Activated T-cell treated with anti-CD3 and anti-CD28 coated beads for 4 hours (primary cell): ENCODE results near the gene RPS6KA2.
"Not testable (repeated sequence)": the region's sequence is repeated elsewhere in the genome, so short reads cannot be mapped to it uniquely, and the experiment has no call there.

Experiments
- DNase-seq: peaks from one replicate; pipeline ENCODE4 v3.0.0-alpha.2; 2020

The RPS6KA2 gene

DNA sequence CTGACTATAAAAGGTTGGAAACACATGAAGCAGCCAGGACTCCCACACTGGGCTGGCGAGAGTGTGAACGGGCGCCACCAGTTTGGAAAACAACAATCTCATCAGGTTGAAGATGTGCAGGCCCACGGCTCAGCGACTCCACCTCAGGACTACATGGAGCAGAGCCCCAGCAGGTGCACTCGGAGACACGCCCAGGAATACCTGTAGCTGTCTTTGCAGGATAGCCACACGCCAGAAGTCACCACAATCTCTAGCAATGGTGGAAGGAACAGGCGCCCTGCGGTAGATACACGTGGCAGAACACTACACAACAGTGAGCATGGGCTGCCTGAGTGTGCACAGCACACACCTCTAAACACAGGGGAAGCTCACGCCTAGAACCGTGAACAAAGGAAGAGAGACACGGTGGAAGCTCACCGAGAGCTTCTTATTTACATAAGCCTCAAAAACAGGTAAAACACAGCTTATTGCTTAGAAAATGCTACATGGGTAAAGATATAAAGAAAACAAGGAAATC lies 28.7 kb upstream of the RPS6KA2 start:
- no peak for DNase-seq

DNA sequence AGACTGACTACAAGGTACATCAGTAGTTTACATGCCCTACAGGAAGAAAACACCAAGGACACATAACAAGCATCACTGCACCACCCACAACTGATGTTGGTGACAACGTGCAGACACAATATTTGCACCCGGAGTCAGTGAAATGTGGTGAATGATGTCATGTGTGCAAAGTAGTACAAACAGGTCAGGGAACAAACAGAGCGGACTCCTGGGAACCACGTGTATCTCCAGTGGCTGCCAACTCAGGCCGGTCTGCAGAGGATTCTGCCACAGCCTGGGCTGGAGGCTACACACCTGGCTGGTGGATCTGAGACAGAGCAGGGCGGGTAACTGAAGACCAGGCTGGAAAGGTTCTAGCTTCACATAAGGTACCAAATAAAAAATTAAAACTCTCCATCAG lies 28.2 kb upstream of the RPS6KA2 start:
- no peak for DNase-seq

DNA sequence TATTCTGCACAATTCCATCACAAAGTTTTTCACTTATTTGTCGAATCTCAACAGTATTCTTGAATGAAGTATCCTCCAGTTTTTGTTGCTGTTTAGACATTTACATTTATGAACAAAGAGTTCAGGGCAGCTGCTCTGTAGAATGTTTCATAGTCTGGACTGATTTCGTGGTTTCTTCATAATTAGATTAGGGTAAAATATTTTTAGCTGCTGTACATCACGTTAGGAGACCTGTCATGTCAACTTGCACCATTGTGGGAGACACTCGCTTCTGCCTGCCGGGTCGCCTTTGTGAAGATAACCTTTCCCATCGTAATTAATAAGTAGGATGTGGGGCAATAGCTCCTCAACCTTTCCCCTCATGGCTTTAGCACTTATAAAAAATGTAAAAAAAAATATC lies 27.5 kb upstream of the RPS6KA2 start:
- DNase-seq = no peak

DNA sequence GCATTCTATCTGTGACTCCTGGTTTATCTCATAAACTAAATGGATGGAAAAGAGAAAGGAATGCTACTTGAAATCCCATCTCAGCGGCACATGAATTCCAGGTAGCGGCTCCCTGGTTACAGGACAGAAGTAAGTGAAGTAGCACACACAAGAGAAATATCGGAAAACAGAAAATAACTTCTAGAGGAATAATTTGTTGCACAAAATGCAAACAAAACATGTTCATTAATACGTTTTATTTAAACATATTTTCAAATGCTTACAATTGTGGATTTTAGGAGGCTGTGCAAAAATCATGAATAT lies 26.5 kb upstream of the RPS6KA2 start:
- no peak for DNase-seq

DNA sequence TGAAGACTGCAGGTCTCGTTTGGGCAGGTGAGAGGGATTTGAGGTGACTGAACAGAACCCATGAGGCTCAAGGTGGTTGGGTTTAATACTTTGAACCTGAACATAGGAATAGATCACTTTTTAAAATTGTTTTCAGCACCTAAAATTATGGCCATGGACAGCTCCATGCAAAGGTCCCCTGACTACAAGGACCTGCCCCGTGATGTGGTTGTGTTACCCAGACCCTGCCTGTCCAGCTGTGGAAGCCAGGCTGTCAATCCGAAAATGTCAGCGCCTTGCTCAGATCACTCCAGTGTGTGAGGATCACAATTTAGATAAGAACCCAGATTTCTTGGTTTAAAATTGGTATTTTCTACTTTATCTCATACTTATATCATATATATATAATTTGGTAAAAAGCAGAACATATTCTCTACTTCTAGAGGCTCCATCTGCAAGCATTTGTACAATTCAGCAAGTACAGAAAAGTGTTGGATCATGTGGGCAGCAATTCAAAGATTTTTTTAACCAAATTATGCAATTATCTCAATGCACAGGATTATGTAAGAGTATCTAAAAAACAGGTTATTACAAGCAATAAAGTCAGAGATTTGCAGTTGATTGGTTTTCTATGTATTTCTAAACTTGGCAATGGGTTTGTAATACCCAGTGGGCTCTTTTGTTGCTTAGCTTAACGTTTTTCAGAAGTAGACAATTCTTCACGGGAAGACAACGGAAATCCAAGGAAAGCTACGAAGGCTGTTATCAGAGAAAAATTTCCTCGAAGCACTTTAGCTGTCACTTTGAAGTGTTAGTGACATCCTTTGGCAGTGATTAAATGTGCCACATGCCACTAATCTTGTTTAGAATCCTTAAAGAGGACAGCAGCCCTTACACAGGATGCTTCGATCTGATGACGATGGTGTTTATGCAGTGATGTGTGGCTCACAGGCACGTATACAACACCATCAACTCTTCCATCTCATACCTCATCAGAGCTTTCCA lies 24.1 kb upstream of the RPS6KA2 start:
- DNase-seq = no peak

DNA sequence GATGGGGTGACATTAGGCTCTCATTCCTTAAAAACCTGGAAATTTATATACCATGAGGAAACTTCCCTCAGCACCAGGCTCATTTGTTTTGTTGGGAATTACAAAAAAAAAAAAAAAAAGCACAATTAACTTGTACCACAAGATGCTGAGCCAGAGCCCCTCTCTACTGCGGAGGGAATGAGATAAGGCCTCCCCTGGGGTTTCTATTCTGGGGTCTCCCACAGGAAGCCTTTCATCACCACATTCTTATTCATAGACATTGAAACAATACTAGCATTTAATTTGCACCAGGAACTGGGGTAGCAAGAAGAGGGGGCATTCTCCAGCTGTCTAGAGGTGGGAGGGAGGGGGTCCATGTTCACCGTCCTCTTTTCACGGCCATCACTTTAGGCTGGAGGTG lies 23.0 kb upstream of the RPS6KA2 start:
- DNase-seq = no peak

DNA sequence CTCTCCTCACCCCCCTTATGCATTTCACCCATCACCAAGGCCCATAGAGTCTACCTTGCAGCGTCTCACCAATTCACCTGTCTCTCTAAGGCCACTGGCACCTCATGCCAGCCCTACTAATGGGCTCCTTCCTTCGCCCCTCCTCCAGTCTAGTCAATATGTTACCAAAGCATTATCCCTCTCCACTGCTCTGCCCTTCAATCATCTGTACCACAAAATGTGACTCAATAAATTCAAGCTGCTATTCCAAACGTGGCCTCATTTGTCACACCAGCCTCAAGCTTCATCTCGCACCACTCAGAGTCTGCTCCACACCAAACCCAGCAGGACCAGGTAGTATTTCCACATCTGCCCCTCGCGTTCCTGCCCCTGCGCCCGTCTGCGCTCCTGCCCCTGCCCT lies 21.8 kb upstream of the RPS6KA2 start:
- no peak for DNase-seq

DNA sequence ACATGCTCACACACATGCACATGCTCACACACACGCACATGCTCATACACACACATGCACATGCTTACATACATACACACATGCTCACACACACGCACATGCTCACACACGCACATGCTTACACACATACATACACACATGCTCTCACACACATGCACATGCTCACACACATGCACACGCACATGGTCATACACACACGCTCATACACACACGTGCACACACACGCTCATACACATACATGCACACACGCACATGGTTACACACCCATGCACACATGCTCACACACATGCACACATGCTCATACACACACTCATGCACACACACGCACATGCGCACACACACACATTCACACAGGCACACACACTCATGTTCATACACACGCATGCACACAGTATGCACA lies 20.8 kb upstream of the RPS6KA2 start:
- DNase-seq = no peak

DNA sequence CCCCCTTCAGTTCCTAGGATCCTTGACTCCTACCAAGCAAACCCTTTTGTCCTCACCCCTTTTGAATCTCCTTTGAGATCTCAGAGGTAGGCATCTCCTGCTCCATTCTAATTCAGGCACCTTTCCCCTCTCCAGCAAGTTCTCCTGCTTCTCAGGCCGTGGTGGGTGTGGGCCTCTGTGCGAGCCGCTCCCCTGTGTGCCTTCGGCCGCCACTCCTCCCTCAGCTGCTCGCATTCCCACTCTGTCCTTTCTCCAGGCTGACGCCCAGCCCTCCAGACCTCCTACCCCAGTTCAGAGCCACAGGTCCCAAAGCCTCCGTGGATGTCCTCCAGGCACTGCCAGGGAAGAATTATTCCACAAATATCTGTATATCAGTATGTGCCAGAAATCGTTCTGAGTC lies 19.7 kb upstream of the RPS6KA2 start:
- no peak for DNase-seq

DNA sequence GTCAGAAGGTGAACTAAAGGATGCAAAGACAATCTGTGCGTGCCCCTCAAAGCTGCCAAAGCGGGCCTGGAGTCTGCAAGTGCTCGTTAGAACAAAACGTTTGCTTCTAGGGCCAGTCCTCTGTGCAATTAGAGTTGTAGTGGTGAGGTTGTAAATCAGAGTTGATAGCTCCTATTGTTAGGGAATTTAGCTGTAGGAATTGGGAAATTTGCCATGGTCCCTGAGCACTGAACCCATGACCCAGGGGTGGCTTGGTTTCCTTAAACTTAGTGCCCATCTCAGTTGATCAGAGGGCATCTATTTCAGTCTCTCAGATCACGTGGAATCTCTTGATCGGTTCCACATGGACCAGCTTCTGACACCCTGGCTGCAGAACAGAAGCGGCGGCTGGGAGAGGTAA lies 18.8 kb upstream of the RPS6KA2 start:
- DNase-seq = no peak

DNA sequence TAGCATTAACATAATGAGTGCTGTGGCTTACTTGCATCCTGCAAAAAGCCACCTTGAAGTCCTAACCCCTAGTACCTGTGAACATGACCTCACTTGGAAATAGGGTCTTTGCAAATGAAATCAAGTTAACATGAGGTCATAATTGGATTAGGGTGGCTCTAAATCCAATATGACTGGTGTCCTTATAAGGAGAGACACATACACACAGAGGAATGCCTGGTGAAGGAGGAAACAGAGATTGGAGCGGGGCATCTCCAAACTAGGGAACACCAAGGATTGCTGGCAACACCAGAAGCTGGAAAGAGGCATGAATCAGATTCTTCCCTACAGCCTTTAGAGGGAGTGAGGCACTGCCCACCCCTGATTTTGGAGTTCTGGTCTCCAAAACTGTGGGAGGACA lies 17.6 kb upstream of the RPS6KA2 start:
- DNase-seq = no peak

DNA sequence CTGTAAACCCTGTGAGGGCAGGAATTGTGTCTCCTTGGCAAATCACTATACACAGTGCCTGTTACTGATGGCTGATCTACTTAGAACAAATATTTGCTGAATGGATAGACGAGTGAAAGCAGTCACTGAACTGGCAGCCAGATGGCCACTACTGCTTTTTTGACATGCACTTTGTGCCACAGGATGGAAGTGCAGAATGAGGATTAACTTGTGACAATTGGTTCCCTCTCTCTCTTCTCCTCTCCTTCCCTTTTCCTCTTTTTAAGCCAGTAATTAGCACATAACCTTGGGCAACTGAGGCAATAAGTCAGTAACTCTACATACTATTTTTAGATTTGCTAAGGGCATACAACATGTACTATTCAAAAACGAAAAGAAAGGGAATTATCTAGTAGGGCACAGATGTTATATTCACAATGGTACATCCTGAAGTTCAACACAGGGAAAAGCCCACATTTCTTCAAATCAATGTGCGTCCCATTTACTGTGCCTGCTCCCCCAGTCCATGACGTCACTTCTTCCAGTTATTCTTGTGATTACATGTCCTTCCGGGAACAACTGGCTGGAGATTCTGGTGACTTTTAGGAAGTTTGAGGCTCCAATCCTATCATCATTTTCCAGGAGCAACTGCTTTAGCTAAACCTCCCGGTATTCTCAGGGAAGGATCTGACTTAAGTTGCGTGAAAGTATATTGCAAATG lies 17.0 kb upstream of the RPS6KA2 start:
- no peak for DNase-seq

DNA sequence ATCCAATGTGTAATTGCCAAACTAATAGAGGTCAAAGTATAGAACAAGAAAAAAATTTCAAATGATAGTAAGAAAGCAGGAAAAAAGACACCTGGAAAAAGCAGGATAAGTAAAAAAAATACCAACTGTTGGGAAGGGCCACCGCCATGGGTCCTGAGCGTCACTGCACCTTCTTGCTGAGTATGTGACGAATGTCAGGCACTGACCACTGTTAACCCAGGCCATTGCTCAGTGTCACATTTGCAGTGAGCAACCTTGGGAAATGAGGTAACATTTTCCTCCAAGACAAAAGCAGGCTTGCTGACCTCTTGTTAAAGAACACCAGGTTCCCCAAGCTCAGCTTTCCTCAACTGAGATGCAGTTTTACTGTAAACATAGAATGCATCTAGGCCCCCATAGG lies 15.6 kb upstream of the RPS6KA2 start:
- DNase-seq = no peak

DNA sequence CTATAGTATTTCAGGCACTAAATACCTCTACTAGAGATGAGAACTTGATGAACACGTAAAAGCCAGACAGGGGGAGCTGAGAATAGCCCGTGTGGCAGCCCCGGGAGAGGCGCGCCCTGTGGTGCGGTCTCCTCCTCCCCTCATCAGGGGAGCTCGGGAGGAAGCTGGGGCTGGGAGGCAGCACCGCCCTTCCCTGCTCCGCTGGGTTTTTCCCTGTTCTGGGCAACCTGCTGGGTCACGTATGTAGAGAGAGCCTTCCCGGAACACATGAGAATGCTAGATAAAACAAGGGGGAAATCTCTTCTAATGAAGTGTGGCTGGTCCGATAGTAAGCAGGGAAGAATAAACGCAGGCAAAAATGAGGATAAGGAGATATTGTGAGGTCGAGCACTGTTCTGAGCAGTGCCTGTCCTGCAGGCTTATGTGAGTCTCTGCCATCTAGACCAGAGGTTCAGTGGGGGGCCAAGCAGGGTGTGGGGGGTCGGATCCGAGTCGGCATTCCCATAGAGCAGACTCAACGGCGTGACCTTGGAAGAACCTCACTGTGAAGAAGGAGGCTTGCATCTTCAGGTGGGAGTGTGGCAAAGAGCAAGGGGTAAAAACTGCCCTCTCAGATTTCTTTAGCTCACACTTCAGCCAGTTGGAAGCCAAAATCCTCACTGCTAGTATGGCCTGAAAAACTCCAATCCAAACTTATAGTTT lies 13.4 kb upstream of the RPS6KA2 start:
- no peak for DNase-seq

DNA sequence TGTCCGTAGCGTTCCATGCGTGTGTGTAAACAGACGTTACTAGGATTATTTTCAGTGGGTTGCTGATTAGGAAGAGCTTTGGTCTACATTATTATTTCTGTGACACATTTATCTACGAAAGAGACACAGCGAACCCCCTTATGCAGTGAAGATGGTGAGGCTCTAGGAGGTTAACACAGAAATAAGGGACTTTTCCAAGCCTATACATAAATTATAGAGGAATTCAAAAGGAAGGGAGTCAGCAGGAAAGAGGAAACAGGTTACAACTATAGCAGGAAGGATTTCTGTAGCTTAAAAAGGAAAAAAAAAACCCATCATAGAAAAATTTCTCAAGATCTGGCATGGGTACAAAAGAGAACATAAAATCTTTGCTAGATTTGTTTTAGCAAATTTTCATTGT lies 12.9 kb upstream of the RPS6KA2 start:
- no peak for DNase-seq

DNA sequence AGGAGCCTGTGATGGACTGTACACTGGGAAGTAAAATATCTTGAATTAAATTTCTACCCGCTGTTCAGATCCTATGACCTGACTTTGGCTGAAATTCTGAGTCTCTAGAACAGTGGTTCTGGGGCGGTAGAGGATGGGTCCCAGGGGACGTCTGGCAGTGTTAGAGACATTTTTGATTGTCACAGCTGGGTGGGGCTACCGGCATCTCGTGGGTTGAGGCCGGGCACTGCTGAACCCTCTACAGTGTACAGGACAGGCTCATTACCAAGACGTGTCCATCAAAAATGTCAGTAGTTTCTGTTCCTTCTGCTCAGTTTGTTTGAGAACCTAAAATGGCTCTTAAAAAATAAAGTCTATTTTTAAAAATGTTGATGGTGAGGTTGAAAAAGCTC lies 11.5 kb upstream of the RPS6KA2 start:
- no peak for DNase-seq

DNA sequence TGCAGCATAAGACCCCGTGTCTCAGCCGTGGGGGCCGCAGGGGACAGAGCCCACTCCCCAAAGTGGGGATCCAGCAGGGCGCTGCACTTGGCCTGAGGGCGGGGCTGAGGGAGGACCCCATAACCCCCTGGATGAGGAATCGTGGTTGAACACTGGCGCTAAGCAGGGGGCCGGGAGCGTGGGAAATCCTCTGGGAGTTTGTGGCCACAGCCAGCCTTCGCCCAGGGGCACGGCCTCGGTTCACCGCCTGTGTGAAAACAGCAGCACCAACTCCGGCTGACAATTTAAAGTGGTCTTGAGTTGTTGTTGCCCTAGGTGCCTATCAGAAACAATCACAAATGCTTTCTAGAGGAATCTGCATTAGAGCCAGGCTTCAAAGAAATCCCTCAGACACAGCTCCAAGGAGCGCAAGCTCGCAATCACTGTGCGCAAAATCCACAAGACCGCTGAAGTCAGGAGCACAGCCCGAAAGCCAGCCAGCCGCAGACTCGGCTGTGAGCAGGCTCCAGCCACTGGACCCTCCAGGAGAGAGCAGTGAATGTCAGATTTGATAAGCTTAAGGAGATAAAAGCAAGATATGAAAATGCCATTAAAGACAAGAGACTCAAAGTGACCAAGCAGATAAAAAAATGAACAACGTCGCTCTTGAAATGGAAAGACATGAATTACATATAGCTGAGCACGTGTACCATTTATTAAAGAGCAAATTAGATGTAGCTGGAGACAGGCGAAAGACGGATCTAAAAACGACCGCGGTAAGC lies 10.9 kb upstream of the RPS6KA2 start:
- no peak for DNase-seq

DNA sequence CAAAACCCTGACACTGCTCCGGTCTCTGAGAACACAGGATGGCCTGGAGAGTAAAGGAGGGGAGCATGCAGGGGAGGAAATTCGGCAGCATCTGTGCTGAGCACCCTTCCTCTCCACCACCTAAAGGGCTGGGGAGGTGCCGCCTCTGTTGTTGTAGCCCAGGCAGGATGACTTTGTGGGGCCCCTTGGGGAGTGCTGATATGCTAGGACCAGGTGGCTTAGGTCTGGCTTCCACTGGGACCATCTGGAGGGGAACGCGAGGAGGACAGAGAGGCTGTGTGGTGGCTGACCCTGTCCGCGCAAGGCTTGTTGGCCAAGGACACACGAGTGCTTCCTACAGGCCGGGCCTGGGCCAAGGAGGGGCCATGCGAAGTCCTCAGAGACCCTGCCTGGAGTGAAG lies 9.9 kb upstream of the RPS6KA2 start:
- no peak for DNase-seq

DNA sequence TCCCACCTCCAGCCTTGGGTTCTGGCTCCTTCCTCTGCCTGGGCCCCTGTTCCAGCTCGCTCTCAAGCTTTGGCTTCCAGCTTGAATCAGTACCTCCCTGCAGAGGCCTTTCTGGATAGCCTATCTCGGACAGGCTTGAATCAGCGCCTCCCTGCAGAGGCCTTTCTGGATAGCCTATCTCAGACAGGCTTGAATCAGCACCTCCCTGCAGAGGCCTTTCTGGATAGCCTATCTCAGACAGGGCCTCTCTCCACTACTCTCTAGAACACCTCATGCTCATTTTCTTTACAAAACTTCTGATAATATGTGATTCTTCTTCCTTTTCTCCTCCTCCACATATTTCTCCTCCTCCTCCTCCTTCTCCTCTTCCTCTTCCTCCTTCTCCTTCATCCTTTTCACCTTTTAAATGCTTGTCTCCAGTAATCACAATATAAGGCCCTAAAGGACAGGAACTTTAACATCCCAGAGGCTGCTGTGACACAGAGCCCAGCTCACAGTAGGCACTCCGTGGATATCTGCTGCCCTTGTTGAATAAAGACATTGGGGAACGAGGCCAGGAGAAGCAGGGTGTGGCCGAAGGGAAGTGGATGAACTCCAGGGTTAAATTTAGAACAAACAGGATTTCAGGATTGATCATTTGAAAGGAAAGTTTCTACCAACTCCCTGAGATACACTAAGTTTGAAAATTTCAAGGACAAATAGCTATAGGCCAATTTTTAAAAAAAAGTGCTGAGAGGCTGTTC lies 9.3 kb upstream of the RPS6KA2 start:
- no peak for DNase-seq

DNA sequence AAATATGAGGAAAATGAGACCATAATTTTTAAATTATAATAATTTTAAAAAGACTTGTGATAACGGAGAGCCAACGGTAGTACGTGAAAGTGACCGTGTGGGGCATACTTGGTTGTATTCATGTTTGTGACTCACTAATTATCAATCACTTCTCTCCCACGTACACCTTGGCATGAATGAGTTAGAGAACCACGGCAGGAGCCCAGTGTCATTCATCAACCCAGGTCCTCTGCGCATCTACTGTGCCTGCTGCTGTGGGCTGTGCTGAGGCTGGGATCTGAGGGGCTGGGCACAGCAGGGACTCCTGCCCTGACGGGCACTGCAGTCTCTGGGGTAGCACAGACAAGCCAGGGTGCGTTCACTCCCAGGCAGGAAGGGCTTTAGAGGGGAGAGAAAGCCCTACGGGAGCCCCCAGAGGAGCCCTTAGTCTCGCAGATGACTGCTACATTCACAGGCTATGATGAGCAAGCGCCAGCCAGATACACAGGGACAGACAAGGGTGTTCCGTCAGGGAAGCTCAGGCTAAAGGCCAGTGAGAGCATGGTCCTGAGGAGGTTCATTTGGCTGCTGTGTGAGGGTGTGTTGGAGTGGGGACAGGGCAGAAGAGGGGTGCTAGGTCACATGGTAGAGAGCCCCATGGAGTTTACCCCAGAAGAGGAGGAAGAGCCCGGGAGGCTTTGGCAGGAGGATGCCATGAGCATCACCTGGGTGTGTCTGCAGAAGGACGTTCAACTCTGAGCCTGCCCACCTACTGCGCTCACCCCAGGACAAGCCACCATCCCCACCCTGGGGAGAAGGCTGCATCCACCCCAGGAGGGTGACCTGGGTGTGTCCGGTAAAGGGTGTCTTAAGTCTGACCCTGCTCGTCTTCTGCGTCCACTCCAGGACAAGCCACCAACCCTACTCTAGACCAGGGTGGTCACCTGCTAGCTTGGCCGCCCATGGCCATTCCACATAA lies 8.2 kb upstream of the RPS6KA2 start:
- no peak for DNase-seq

DNA sequence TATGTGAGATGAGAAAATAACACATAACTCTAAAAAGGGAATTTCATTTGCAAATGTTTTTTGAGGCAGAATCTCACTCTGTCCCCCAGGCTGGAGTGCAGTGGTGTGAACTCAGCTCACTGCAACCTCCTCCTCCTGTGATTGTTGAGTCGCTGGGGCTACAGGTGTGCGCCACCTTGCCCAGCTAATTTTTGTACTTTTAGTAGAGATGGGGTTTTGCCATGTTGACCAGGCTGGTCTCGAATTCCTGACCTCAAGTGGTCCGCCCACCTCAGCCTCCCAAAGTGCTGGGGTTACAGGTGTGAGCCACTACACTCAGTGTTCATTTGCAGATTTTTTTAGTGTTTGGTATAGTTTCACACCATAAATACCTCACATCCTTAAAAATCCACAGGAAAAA lies 7.5 kb upstream of the RPS6KA2 start:
- not testable (repeated sequence) for DNase-seq
